HG03039 (cell line): Measurements from ENCODE around the gene NCMAP.
A peak's percentile ranks its signal among the peaks of the same experiment; 100 is the strongest.

Source experiments
- ATAC-seq: cut with Tn5 transposase; IDR thresholded peaks from one replicate; pipeline ENCODE4 v1.9.1; 2021; ENCODE audit warnings: mild to moderate bottlenecking, moderate library complexity; ENCODE audit not compliant: unreplicated experiment

Gene NCMAP

GRCh38 chr1:24621121-24621520 is 65.2 kb downstream of the NCMAP start:
- ATAC-seq: no peak

DNA sequence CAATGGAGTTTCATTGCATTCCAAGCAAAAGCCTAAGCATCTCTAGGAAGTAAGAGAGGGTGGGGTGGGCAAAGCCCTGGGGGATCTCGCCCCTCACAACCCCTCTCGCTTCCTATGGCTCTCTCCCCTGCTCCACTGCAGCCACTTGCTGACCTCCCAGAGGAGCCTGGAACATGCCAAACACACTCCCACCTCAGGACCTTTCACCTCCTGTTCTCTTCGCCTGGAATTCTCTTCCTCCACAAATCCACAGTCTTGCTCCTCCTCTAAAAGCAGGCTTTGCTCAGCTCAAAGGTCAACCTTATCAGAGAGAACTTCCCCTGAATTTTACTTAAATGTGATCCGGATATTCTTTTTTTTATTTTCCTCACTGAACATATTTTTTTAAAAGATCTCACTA is 66.3 kb downstream of the NCMAP start:
- no peak for ATAC-seq

GRCh38 chr1:24632832-24633175 is 76.9 kb downstream of the NCMAP start:
- no peak for ATAC-seq

DNA sequence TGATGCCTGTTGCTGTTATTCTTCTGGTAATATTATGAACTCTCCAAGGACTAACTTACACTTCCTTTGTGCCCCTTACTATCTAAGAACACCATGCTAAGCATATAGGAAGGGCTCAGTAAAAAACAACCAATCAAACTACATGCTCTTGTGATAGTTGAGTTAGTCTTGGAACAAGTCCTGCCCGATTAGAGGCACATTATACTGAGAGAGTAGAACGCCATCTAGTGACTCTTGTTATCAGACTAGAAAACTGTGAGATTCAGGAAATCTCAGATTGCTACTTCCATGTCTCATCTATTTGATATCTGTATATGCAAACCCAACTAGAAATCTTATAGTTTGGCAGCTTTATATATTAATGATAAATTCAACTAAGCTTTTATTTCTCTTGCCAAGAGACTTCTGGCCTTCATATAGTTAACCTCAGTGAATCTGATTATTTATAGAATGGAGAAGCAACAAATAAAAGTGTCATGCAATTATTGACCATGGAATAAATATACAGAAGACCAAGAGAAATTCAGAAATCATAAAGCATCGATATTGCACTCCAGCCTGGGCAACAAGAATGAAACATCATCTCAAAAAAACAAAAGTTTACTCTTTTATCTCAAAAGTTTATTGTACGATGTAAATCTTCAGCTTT is 79.4 kb downstream of the NCMAP start:
- ATAC-seq: no peak

DNA sequence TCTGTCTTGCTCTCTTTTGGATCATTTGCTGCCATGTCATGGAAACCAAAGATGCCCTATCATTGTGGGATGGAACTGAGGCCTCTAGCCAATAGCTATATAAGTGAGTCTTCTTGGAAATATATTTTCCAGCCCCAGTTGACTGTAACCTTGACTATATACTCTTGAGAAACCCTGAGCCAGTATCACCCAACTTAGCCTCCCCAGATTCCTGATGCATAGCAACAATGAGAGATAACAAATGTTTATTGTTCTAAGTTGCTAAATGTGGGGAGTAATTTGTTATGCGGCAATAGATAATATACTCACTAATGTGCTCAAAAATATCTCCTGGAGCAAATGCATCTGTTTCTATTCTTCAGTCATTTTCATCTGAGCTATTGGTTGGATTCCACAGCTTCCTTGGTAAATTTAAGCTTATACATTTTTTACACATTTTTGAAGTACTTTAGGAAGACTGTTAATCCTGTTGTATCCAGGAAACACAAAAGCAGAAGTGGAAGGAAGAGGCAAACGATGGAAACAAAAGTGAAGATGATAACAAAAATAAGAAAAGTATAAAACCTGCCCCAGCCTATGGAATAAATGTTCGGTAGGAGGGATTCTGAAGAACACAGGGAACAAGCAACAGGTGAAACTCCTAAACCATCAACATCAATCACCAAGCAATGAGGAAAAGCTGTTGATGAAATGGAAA is 80.9 kb downstream of the NCMAP start:
- ATAC-seq: no peak

GRCh38 chr1:24639094-24639493 is 83.2 kb downstream of the NCMAP start:
- ATAC-seq: no peak

DNA sequence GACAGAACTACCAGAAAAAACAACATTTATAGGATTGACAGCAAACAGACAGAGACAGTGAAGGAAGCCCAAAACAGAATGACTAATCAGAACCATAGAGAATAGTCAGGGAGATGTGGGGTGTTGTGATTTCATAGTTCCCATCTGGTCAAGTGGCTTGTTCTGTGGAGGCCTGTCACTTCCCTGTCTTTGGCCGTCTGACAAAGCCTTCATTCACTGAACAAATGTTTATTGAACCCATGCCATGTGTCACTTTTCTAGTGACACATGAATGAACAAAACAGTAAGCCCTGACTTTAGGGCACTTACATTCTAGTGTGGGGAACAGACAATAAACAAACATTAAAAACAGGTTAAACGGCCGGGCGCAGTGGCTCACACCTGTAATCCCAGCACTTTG is 84.0 kb downstream of the NCMAP start:
- no peak for ATAC-seq

- no peak for ATAC-seq
These were observed 84.4 kb downstream of the NCMAP start for GRCh38 chr1:24640288-24640687.

GRCh38 chr1:24641646-24642151 is 85.8 kb downstream of the NCMAP start:
- ATAC-seq: no peak

DNA sequence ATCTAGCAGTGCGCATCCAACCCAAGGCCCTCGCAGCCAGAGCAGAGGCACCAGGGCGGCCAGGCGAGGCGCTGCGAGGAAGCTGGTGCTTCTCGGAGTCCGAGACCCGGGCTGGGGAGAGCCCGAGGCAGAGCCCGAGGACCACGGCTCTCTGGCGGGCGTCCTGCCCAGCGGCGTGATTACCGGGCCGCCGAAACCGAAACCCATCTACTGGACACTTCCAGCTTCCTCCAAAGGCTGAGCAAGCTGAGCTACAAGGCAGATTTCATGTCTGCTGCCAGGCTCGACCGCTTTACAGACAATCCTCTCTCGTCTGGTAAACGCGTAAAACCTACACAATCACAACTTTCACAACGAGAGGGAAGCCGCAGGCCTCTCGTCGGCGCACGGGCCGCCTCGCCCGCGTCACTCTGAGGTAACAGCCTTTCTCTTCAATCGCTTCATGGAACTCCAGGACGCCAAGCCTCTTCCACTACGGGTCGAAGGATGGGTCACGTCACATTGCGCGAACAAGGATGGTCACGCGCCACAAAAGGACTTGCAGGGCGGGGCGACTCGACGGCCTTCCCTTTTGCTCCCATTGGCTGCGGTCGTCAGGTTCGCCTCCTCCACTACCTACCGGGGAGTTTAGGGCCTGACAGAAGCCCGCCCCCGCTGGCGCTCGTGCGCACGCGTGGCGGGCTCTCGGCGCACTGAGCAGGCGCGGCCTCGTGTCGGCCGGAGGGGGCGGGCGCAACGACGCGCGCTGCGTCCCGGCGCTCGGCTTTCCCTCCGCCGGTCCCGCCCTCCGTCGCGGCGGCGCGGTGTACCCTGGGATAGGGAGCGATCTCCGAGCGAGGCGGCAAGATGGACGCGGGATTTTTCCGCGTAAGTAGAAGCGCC is 86.8 kb downstream of the NCMAP start, which contains the start of gene SRRM1:
Gene SRRM1, plus strand, starts transcription at position 822 of the 882 bp plus-strand sequence. Its CDS starts 25 bp downstream, at position 847.
- ATAC-seq: peak; percentile 82

- peak; percentile 14 for ATAC-seq
These were observed 87.6 kb downstream of the NCMAP start for GRCh38 chr1:24643363-24644099.

GRCh38 chr1:24644100-24644384 is 88.2 kb downstream of the NCMAP start:
- no peak for ATAC-seq

DNA sequence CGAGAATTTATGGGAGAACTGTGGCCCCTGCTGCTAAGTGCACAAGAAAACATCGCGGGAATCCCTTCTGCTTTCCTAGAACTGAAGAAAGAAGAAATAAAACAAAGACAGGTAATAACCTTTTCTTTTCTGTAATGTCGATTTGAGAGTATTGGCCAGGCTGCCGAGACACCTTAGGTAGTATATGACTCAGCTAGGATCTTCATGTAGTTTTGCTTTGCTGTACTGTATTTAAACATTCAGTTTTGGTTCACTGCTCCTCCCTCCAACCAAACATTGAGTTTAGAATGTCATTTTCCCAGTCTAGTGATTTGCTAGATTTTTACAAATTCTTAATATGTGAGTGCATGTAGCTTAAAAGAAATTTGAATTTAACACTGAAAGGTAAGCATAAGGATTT is 93.0 kb downstream of the NCMAP start:
- no peak for ATAC-seq

- no peak for ATAC-seq
These were observed 96.5 kb downstream of the NCMAP start for GRCh38 chr1:24652382-24652781.

- no peak for ATAC-seq
These were observed 98.1 kb downstream of the NCMAP start for GRCh38 chr1:24654010-24654409.

DNA sequence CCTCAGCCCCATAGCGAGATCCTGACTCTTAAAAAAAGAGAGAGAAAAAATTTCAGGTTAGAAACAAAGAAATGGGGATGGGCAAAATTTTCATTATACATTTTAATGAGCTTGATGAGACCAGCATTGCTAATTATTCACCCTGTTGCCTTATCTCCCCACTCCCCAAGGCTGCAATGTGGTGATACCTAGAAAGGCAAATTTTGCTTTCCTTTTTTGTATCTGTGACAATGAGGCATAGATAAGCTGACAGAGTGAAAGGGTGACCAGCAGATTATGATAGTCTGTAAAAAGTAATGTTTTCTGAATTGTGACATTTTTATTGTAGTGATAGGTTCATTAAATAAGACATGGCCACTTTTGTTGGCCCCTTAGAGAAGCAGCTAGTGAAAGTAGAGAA is 100.2 kb downstream of the NCMAP start:
- ATAC-seq: no peak

DNA sequence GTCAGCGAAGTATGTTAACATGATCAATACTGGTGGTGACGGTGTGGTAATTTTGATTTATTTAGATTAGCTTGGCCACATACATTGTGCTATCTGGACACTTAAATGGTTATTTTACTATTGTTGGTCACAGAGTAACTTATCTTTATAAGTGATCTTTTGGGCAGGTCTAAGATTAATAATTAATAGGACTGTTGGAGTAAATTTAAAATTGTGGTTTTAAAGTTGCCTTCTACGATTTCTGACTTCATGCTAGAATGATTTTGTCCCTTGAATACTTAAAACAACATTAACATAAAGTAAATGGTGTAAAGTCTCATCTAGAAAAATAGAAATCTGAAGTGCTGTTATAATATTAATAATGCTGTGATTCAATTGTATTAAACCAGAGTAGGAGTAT is 101.9 kb downstream of the NCMAP start:
- no peak for ATAC-seq
